Right renal cortex interstitium (tissue), 3 donors: ENCODE measurements around the gene TOR3A. TPM values are rescaled to one million over a fixed set of nuclear protein-coding genes. Genes with fewer than 3 reads are reported as not detected.

Experiments used
- DNase-seq, 3 donors: peaks; one replicate each; pipeline ENCODE4 v3.0.0-alpha.2; 2013; ENCODE audit warnings: low read depth in 3 of 3, low spot score in 2 of 3
- polyA plus RNA-seq, 3 donors: library from polyadenylated mRNA; unstranded; fragments of 120-200 nt; gene quantifications; one replicate each; pipeline ENCODE4 v1.2.1, GENCODE V29; 2013; ENCODE audit not compliant: insufficient read length in 3 of 3

Gene TOR3A
- polyA plus RNA-seq, 3 donors: 24.3 to 26.1 (median 26.1) TPM

- DNase-seq: no peak
Observed at GRCh38 chr1:179061360-179062282, 20.2 kb upstream of the TOR3A start.

DNA sequence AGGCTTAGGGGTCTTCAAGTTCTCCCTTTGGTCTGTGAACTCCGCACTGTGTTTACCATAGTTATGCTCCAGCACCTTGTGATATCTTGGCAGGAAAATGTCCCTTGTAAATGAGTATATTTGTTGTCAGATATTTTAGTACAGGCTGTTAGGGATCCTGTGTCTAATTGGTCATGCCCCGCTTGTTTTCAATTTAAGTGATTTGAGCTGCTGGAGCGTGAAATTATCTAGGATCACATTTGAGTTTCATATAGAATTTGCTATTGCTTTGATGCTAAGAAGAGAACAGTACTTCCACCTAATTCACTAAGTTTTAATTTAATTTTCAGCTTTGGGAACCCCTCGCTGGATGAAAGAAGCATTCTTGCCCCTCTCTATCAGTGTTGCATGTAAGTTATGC, 15.4 kb upstream of the TOR3A start:
- DNase-seq: no peak

- no peak for DNase-seq
Observed at GRCh38 chr1:179077396-179077795, 4.5 kb upstream of the TOR3A start.

GRCh38 chr1:179079113-179079761, 2.6 kb upstream of the TOR3A start:
- peak in 1 of 3 donors; percentile 53 for DNase-seq

DNA sequence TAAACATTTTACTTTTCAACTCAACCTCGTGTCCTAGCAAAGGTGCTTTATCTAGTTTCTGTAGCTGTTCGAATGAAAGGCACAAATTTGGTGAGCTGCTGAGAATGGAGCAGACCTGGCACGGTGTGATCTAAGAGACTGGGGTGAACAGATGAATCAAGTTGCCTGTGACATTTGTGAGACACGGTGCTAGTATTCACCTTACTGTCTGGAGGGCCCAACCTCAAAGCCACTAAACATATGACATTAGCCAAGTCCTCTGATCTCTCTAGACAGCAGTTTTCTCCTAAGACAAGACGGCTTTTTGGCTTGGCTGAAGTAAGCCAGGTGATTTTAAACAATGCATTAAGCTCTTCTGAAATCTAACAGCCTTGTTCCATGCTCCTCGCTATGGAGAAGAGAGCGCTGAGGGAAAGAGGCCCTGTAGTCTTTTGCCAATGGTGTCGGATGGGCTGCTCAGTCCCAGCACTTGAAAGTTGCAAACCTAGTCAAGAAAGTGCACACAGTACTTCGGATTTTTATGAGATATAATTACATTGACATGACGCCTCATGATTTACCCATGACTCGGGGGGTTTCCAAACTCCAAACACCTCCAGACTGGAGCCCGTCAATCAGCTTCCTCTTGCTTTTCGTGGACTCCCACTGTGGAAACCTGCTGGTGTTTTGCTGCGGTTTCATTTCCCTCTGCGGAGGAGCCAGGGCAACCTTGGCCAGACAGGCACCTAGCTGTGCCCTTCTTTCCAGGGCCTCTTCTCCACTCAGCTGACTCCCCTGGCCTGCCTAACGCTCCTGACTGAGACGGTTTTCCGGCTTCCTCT, 794 bp upstream of the TOR3A start:
- DNase-seq: no peak

DNA sequence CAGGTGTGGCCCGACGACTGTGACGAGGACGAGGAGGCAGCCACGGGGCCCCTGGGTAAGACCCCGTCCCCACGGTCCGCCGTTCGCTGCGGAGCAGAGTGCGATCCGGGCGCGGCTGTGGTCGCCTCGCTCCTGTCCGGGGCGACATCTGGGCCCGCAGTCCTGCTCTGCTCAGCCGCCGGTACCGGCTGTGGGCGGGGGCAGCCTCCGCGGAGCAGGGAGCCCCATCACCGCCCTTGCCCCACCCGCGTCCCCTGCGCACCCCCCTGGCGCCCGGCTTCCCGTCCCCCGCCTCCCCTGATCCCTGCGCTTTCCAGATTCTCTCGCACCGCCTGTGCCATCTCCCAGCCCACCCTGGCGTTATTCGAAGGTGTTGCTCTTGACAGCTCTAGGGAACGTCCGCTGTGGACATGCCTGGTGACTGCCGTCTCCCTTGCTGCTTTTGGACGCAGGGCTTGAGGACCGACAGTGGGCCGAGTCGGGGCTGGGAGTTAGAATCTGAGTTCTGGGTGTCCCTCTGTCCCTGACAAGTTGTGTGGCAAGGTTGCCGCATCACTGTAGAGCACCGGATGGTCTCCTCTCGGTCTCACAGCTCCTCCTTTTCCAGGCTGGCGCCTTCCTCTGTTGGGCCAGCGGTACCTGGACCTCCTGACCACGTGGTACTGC, 596 bp downstream of the TOR3A start:
- no peak for DNase-seq

DNA sequence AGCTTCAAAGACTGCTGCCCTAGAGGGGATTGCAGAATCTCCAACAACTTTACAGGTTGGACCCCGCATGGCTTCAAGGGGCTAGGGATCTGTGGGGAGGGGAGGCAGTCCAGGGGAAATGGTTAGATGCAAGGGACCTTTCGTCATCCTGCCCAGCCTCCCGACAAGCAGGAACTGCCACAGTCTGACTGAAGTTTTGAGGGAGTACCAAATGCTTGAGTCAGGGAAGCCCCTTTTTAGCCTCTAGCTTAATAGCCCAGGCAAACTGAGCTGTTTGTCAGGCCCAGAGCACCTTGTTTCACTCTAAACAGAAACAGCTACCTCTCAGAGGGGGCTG, 1.1 kb downstream of the TOR3A start:
- DNase-seq: no peak

DNA sequence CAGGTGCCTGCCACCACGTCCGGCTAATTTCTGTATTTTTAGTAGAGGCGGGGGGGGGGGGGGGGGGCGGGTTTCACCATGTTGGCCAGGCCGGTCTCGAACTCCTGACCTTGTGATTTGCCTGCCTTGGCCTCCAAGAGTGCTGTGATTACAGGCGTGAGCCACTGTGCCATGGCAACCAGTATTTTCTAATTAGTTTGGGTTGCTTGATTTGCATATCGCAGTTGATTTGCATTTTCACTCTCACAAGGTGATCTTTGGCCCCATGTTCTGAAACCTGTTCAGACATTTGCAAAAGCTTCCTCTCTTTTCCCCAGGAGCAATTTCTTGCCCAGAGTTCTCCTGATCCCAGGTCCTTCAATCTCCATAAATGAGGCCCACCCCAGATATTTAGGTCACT, 1.7 kb downstream of the TOR3A start:
- DNase-seq: no peak

DNA sequence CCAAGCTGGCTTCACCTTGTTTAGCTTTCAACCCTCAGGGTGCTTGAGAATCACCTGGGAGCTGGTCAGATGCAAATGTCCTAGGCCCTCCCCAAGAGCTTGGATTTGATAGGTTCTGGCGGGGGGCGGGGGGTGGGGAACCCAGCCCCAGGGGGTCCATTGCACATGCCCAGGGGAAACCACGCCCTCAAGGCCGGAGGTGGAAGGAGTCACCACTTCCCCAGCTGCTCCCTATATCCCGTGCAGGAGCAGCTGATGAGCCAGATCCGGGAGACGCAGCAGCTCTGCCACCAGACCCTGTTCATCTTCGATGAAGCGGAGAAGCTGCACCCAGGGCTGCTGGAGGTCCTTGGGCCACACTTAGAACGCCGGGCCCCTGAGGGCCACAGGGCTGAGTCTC, 5.8 kb downstream of the TOR3A start:
- no peak for DNase-seq

- no peak for DNase-seq
Observed at GRCh38 chr1:179089827-179090482, 8.1 kb downstream of the TOR3A start.

GRCh38 chr1:179090522-179090921, 8.7 kb downstream of the TOR3A start:
- DNase-seq: no peak

GRCh38 chr1:179090923-179091322, 9.1 kb downstream of the TOR3A start:
- DNase-seq: no peak

DNA sequence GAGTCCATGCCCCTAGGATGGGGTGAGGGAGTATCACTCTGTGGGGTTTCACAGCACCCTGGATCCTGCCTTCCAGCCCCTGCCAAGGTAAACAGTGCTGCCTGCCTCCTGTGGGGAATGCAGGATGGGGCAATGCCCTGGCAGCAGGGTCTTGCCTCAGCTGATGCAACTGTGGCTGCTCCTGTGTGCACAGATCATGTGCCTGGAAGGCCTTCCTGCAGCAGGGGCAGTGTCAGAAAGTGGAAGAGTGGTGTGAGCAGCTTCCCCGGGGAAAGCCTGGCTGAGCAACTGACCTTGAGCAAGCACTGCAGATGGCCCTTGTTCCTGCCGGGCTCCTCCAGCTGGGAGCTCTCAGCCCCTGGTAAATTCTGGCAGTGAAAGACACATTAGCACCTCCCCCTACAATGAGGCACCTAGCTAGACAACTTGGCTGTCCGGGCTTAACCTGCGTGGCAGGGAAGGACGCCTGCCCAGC, 9.9 kb downstream of the TOR3A start:
- no peak for DNase-seq

DNA sequence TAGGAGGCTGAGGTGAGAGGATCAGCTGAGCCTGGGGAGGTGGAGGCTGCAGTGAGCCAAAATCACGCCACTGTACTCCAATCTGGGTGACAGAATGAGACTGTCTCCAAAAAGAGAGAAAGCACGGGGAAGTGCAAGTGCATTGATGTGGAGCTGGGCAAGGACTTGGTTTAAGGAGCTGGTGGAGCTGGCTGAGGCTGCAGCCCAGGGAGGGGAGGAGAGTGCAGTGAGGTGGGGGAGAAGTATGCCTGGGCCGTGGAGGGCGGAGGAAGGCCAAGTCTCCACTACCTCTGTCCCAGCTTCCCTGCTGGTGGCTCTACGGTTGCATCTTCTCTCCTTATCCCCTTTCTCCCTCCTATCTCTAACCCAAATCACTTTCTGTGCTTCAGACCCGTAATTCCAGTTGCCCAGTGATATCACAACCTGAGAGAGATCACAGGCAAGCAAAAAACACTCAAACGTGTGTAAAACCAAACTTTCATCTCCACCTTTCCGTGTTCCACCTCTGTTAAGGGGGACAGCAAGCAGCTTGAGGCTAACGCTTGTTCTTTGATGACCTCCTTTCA, 11.1 kb downstream of the TOR3A start:
- DNase-seq: no peak

- no peak for DNase-seq
Observed at GRCh38 chr1:179094818-179095217, 12.9 kb downstream of the TOR3A start.

- no peak for DNase-seq
Observed at GRCh38 chr1:179095377-179095776, 13.5 kb downstream of the TOR3A start.

DNA sequence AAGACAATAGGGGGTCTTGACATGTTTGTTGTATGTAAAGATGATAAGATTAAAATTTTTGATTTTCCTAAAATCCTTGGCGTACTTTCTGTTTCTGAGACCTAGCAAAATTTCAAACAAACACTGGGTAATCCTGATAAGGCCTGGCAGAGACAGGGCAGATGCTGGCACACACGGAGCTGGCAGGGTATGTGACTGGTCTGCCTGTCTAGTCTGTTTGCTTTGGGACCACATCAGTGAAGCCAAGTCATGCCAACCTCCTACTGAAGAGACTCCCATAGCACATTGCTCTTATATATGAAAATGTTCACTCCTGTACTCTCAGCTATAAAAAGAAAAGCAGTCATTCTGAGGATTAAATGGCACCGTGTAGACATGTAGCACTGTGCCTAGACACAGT, 14.1 kb downstream of the TOR3A start:
- no peak for DNase-seq

DNA sequence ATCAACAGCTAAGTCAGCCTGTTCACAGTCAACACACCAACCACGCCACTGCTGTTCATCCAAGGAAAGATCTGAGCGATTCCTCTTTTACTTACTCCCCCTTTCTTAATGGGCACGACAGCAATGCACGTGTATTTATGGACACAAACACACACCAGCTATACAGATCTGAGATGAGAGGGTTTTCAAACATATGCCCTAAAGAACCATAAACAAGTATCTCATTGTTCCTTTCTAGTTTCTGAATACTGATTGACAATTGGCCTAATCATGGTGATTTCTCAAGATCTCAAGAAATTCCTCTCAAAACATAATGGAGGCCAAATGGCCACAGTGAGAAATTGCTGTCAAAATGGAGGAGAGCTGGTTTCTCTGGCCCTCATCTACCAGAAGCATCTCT, 18.0 kb downstream of the TOR3A start:
- DNase-seq: no peak

DNA sequence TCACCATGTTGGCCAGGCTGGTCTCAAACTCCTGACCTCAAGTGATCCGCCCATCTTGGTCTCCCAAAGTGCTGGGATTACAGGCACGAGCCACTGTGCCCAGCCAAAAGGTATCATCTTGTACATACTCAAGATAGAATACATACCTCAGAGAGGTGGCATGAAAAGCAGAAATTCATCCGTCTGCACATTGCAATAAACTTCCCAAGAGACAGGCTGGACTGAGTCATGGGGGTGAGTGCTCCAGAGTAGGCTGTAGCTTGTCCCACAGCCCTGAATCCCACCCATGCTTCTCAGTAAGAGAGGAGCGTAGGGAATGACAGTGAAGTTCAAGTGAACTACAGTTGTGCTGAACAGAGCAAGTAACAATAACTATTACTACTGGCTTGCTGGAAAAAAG, 19.7 kb downstream of the TOR3A start:
- no peak for DNase-seq

GRCh38 chr1:179103999-179104398, 22.1 kb downstream of the TOR3A start:
- DNase-seq: no peak
